K562 (cell line): Measurements from ENCODE around the gene ADAMTS14. TPM values are rescaled to one million over a fixed set of nuclear protein-coding genes. Genes with fewer than 3 reads are reported as not detected.
A peak's percentile ranks its signal among the peaks of the same experiment; 100 is the strongest.

ENCODE experiments used
- ETV1 ChIP-seq: fragments of 450-650 bp; conservative IDR thresholded peaks from 2 replicates; pipeline ENCODE4 v1.6.1; 2016; ENCODE audit warnings: missing genetic modification characterization, control low read depth, low read depth, missing compliant biosample characterization
- HINFP ChIP-seq: fragments of 450-650 bp; conservative IDR thresholded peaks from 2 replicates; pipeline ENCODE4 v1.6.1; 2016; ENCODE audit warnings: missing genetic modification characterization, low read depth, mild to moderate bottlenecking, control low read depth, missing compliant biosample characterization
- HMBOX1 ChIP-seq: sonication (generic); IDR thresholded peaks from 2 replicates; pipeline ENCODE4 v1.6.1; 2016
- LEF1 ChIP-seq: fragments of 450-650 bp; IDR thresholded peaks from 2 replicates; pipeline ENCODE4 v1.6.1; 2016; ENCODE audit warnings: mild to moderate bottlenecking
- MITF ChIP-seq: IDR thresholded peaks from 2 replicates; pipeline ENCODE4 v1.6.1; 2014; ENCODE audit warnings: antibody characterized with exemption
- NFE2L1 ChIP-seq: fragments of 450-650 bp; IDR thresholded peaks from 2 replicates; pipeline ENCODE4 v1.6.1; 2016; ENCODE audit warnings: missing genetic modification characterization, low read depth, mild to moderate bottlenecking, missing compliant biosample characterization, moderate library complexity, borderline replicate concordance
- PTTG1 ChIP-seq: fragments of 450-650 bp; IDR thresholded peaks from 2 replicates; pipeline ENCODE4 v1.6.1; 2016; ENCODE audit warnings: low read depth, mild to moderate bottlenecking, missing genetic modification characterization, missing compliant biosample characterization
- RBM15 ChIP-seq: fragments of 200-400 bp; formaldehyde crosslinking; IDR thresholded peaks from 2 replicates; pipeline ENCODE4 v1.6.1; 2018; ENCODE audit warnings: mild to moderate bottlenecking, low read length, moderate library complexity; ENCODE audit not compliant: insufficient read depth
- RNF2 ChIP-seq: sonication (generic); IDR thresholded peaks from 2 replicates; pipeline ENCODE4 v1.6.1; 2016
- RNF219 ChIP-seq: fragments of 250-450 bp; sonication (Bioruptor Pico); IDR thresholded peaks from 2 replicates; pipeline ENCODE4 v1.5.0; 2022; ENCODE audit warnings: mild to moderate bottlenecking
- ZNF184 ChIP-seq: sonication (generic); formaldehyde crosslinking; IDR thresholded peaks from 2 replicates; pipeline ENCODE4 v1.5.0; 2020; ENCODE audit warnings: missing genetic modification reagents
- ZNF318 ChIP-seq, 2 experiments: fragments of 450-650 bp; IDR thresholded peaks; 2 replicates each; pipeline ENCODE4 v1.6.1; 2016; ENCODE audit warnings: mild to moderate bottlenecking in 2 of 2, borderline replicate concordance in 1 of 2, low read depth in 1 of 2, moderate library complexity in 1 of 2
- ZNF76 ChIP-seq: fragments of 250-450 bp; sonication (Bioruptor Pico); IDR thresholded peaks from 2 replicates; pipeline ENCODE4 v1.4.0; 2020; ENCODE audit warnings: mild to moderate bottlenecking, moderate library complexity, borderline replicate concordance
- polyA plus RNA-seq, 8 experiments: library from polyadenylated mRNA; depleted of rRNA in 4 of 8; stranded (reverse) in 5 of 8; unstranded in 3 of 8; fragments of >200 nt; fragmentation: Nextera tagmentation in 2 of 8; fragmentation: Illumina TruSeq in 1 of 8; extraction: Ambion mirVana in 2 of 8; extraction: Trizol in 1 of 8; gene quantifications; 2 replicates each; pipeline versions ENCODE4 v1.2.1 to v1.2.3, GENCODE V29; 2011 to 2014; ENCODE audit warnings: inconsistent platforms in 1 of 8, missing spikeins in 1 of 8
- total RNA-seq, 7 experiments: library from RNA; depleted of rRNA in 6 of 7; stranded (reverse); fragments of >200 nt in 6 of 7; fragmentation: Illumina TruSeq in 2 of 7; extraction: Trizol in 2 of 7; gene quantifications; 2 replicates each; pipeline versions ENCODE4 v1.2.1 to v1.2.3, GENCODE V29; 2011 to 2021; ENCODE audit warnings: low replicate concordance in 1 of 7

The ADAMTS14 gene
- total and polyA plus RNA-seq, 9 of the 15 experiments (the other 6 are each of a cell fraction or from before 2014, with no cell fraction given) = 0.04 to 37.4 (median 15.9) TPM

GRCh38 chr10:70671619-70672164, 614 bp upstream of the ADAMTS14 start (continued):
- no peak for TF ChIP-seq HMBOX1
- no peak for TF ChIP-seq RBM15
- TF ChIP-seq ZNF184 (CRISPR knock-in tag) = no peak
- no peak for TF ChIP-seq LEF1
- TF ChIP-seq ZNF318 (IDR thresholded peaks at IDR 0.05; ENCODE audit: borderline replicate concordance in 1 of 2, low read depth in 1 of 2) = no peak
- peak; percentile 65; the same call in 1 of the 2 replicates for TF ChIP-seq RNF219 (CRISPR knock-in tag)
- no peak for TF ChIP-seq HINFP (tag)
- no peak; the same call in 1 of the 2 replicates for TF ChIP-seq PTTG1 (tag)
- no peak for TF ChIP-seq ZNF76 (CRISPR knock-in tag)
- peak; percentile 43 for TF ChIP-seq ETV1 (tag)
- no peak for TF ChIP-seq RNF2
- no peak for TF ChIP-seq MITF
- no peak for TF ChIP-seq NFE2L1 (tag)
